Natural killer cell treated with Interleukin-12 subunit alpha and Interleukin-12 subunit beta and Interleukin-15 and Interleukin-18, amount 100 ng/mL, for 72 hours (primary cell): ENCODE measurements around the gene NSUN6. TPM values are rescaled to one million over a fixed set of nuclear protein-coding genes. Genes with fewer than 3 reads are reported as not detected.

Experiments used
- ATAC-seq, 2 donors: fragments of 150-1000 bp; cut with Tn5 transposase in 1 of 2; sonication (Bioruptor Pico), chemical (Tn5 transposase) in 1 of 2; 2 replicates each; pipeline ENCODE4 v1.10.0; 2021
- DNase-seq: peaks from one replicate; pipeline ENCODE4 v3.0.0; 2022; ENCODE audit warnings: low spot score
- H3K27ac Mint-ChIP-seq, 2 donors: 1 replicate in 1 of 2; 2 replicates in 1 of 2; pipeline ENCODE4 v1.8.0; 2022; ENCODE audit warnings: mixed read lengths in 2 of 2, mild to moderate bottlenecking in 1 of 2, moderate library complexity in 1 of 2
- H3K27me3 Mint-ChIP-seq, 2 donors: 1 replicate in 1 of 2; 2 replicates in 1 of 2; pipeline ENCODE4 v1.8.0; 2022; ENCODE audit warnings: mixed read lengths in 2 of 2
- H3K36me3 Mint-ChIP-seq: one replicate; pipeline ENCODE4 v1.8.0; 2022; ENCODE audit warnings: mixed read lengths
- H3K4me1 Mint-ChIP-seq, 2 donors: 1 replicate in 1 of 2; 2 replicates in 1 of 2; pipeline ENCODE4 v1.8.0; 2022; ENCODE audit warnings: low read depth in 2 of 2, mixed read lengths in 2 of 2, mild to moderate bottlenecking in 1 of 2
- H3K4me3 Mint-ChIP-seq: one replicate; pipeline ENCODE4 v1.8.0; 2022; ENCODE audit warnings: mixed read lengths
- H3K9me3 Mint-ChIP-seq: 2 replicates; pipeline ENCODE4 v1.8.0; 2022; ENCODE audit warnings: mixed read lengths
- total RNA-seq, 2 donors: library from RNA; stranded (reverse); gene quantifications; one replicate each; pipeline ENCODE4 v1.2.3, GENCODE V29; 2022

The NSUN6 gene
- total RNA-seq, 2 donors from 2014 or later, result 14.1 to 23.6 TPM

DNA sequence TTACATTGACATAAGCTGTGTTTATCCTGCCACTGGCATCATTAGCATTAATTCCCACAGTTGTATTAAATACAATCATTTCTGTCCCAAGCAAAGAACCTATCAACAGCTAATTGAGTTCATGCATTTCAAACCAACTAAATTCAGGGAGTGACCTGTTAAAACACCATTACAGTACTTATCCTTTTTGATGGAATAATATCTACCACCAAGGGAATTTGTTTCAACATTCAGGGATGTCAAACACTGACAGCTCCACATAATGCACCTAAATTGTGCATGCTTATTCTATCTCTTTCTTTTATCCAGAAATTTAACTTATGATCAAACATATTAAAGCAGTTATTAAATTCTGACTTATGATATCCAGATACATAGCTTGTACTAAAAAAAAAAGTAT, 136.8 kb downstream of the NSUN6 start:
- H3K27me3 Mint-ChIP-seq, result peaks cover 4 to 5% of the 10 kb centered on the region in 2 donors
- no peak overlapping the region for H3K4me3 Mint-ChIP-seq
- H3K9me3 Mint-ChIP-seq, result peaks cover 13% of the 10 kb centered on the region
- H3K27ac Mint-ChIP-seq, result no peak overlapping the region
- no peaks in the 10 kb centered on the region for H3K4me1 Mint-ChIP-seq
- DNase-seq, result no peak
- ATAC-seq, result no peak
- H3K36me3 Mint-ChIP-seq, result peaks cover 6% of the 10 kb centered on the region

GRCh38 chr10:18508587-18508986, 142.8 kb downstream of the NSUN6 start:
- ATAC-seq (no peak), DNase-seq (no peak)
- Mint-ChIP-seq H3K9me3 (peaks cover 8% of the 10 kb centered on the region), H3K36me3 (peaks cover 6% of the 10 kb centered on the region), H3K27me3 (peaks cover 2 to 10% of the 10 kb centered on the region in 2 donors), H3K27ac (no peak overlapping the region), H3K4me3 (no peak overlapping the region), H3K4me1 (no peaks in the 10 kb centered on the region)

- H3K4me1 Mint-ChIP-seq, result no peaks in the 10 kb centered on the region
- no peaks in the 10 kb centered on the region for H3K9me3 Mint-ChIP-seq
- no peak overlapping the region for H3K4me3 Mint-ChIP-seq
- H3K27me3 Mint-ChIP-seq, result peaks cover 4 to 10% of the 10 kb centered on the region in 2 donors
- no peak overlapping the region for H3K27ac Mint-ChIP-seq
- ATAC-seq (no peak), DNase-seq (no peak)
- H3K36me3 Mint-ChIP-seq, result no peaks in the 10 kb centered on the region
Measured at GRCh38 chr10:18505456-18506118, 145.8 kb downstream of the NSUN6 start.

- H3K4me3 Mint-ChIP-seq, result no peak overlapping the region
Measured at GRCh38 chr10:18504161-18504560, 147.2 kb downstream of the NSUN6 start.

GRCh38 chr10:18501629-18502028, 149.8 kb downstream of the NSUN6 start:
- no peaks in the 10 kb centered on the region for H3K9me3 Mint-ChIP-seq
- DNase-seq (no peak), ATAC-seq (no peak)
- peaks cover 5 to 10% of the 10 kb centered on the region in 2 donors for H3K27me3 Mint-ChIP-seq
- no peak overlapping the region for H3K27ac Mint-ChIP-seq
- no peaks in the 10 kb centered on the region for H3K36me3 Mint-ChIP-seq
- H3K4me3 Mint-ChIP-seq, result no peak overlapping the region
- no peaks in the 10 kb centered on the region for H3K4me1 Mint-ChIP-seq

More at GRCh38 chr10:18504161-18504560, 147.2 kb downstream of the NSUN6 start:
- no peak for ATAC-seq
- no peaks in the 10 kb centered on the region for H3K36me3 Mint-ChIP-seq
- DNase-seq, result no peak
- H3K27me3 Mint-ChIP-seq, result peaks cover 5 to 10% of the 10 kb centered on the region in 2 donors
- no peaks in the 10 kb centered on the region for H3K4me1 Mint-ChIP-seq
- H3K27ac Mint-ChIP-seq, result no peak overlapping the region
- H3K9me3 Mint-ChIP-seq, result no peaks in the 10 kb centered on the region

- no peaks in the 10 kb centered on the region for H3K9me3 Mint-ChIP-seq
- H3K4me1 Mint-ChIP-seq, result no peaks in the 10 kb centered on the region
- H3K27ac Mint-ChIP-seq, result no peak overlapping the region
- no peak for ATAC-seq
- no peak overlapping the region for H3K4me3 Mint-ChIP-seq
- DNase-seq, result no peak
- H3K27me3 Mint-ChIP-seq, result peaks cover 5 to 10% of the 10 kb centered on the region in 2 donors
- H3K36me3 Mint-ChIP-seq, result no peaks in the 10 kb centered on the region
Measured at GRCh38 chr10:18501198-18501597, 150.2 kb downstream of the NSUN6 start.

GRCh38 chr10:18500576-18500975, 150.8 kb downstream of the NSUN6 start:
- no peak for ATAC-seq
- Mint-ChIP-seq H3K4me3 (no peak overlapping the region), H3K9me3 (no peaks in the 10 kb centered on the region), H3K27ac (no peak overlapping the region), H3K27me3 (peaks cover 5 to 10% of the 10 kb centered on the region in 2 donors), H3K4me1 (no peaks in the 10 kb centered on the region), H3K36me3 (no peaks in the 10 kb centered on the region)
- no peak for DNase-seq

DNA sequence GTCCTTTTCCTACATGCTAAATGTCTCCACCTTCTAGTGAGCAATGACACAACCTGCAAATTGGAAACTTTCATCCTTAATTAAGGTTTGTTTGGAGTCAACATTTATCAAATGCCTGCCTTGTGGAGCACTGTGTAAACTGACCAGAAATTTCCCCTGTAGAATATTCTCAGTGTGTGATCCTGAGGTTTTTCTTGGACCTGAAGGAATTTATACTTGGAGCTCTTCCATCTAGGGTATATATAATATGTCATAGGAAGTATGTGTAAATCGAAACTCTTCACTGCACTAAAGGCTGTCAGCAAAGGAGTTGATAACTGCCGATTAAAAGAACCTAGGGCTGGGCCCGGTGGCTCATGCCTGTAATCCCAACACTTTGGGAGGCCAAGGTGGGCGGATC, 152.4 kb downstream of the NSUN6 start:
- Mint-ChIP-seq H3K27me3 (peaks cover 2 to 3% of the 10 kb centered on the region in 2 donors), H3K36me3 (no peaks in the 10 kb centered on the region), H3K4me1 (no peaks in the 10 kb centered on the region), H3K27ac (no peak overlapping the region), H3K9me3 (no peaks in the 10 kb centered on the region), H3K4me3 (no peak overlapping the region)
- ATAC-seq, result no peak
- no peak for DNase-seq

DNA sequence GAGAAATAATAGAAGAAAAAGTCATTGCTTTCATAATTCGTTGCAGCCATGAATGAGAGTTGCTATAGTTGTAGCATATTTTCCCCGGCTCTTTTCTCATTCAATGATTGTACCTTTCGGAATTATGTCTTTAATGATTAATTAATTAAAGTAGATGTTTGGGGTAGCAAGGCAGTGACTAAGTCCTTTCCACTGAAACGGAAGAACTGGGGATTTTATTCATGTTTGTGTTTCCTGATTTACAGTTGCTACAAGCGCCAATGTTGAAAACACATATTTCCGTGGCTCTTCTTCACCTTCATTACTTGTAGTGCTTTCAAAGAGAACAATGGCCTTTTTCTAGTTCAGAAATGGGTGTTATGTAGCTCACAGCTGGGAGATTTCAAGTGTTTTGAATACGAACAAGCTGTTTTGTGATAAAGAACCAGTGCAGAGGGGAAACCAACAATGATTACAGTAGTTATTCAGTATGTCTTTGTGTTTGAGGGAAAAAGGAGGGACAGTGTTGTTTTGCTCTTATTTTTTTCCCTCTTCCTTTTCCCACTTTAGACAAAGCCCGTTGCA, 153.5 kb downstream of the NSUN6 start:
- Mint-ChIP-seq H3K27ac (no peak overlapping the region), H3K4me1 (no peaks in the 10 kb centered on the region), H3K9me3 (no peaks in the 10 kb centered on the region), H3K36me3 (no peaks in the 10 kb centered on the region), H3K4me3 (no peak overlapping the region), H3K27me3 (peaks cover 0 to 2% of the 10 kb centered on the region in 2 donors)
- ATAC-seq (no peak), DNase-seq (no peak)

Other genes starting within 250 kb of the NSUN6 start
- 1 to 10 TPM; 7.6 to 7.7 TPM for gene ARL5B, start 7.8 kb upstream of the NSUN6 start, total RNA-seq